Mucosa of rectum (tissue), 2 donors: ENCODE data around the gene SEMA4F.

ENCODE experiments used
- H3K27ac ChIP-seq, 2 donors: one replicate each; pipeline ENCODE4 v1.7.0; 2013; ENCODE audit warnings: inconsistent platforms in 2 of 2, low read depth in 2 of 2, low read length in 2 of 2
- H3K27me3 ChIP-seq, 2 donors: one replicate each; pipeline ENCODE4 v1.7.0; 2013; ENCODE audit warnings: low read length in 2 of 2; ENCODE audit not compliant: control insufficient read depth in 2 of 2, insufficient read depth in 2 of 2
- H3K36me3 ChIP-seq, 2 donors: one replicate each; pipeline ENCODE4 v1.7.0; 2013; ENCODE audit warnings: low read length in 2 of 2; ENCODE audit not compliant: control insufficient read depth in 2 of 2, insufficient read depth in 2 of 2
- H3K4me1 ChIP-seq, 2 donors: one replicate each; pipeline ENCODE4 v1.7.0; 2013; ENCODE audit warnings: low read length in 2 of 2, mild to moderate bottlenecking in 1 of 2; ENCODE audit not compliant: control insufficient read depth in 2 of 2, insufficient read depth in 2 of 2
- H3K4me3 ChIP-seq, 2 donors: one replicate each; pipeline ENCODE4 v1.7.0; 2013; ENCODE audit warnings: low read length in 2 of 2
- H3K9ac ChIP-seq, 2 donors: one replicate each; pipeline ENCODE4 v1.7.0; 2013; ENCODE audit warnings: low read length in 2 of 2, low read depth in 1 of 2, mild to moderate bottlenecking in 1 of 2
- H3K9me3 ChIP-seq, 2 donors: one replicate each; pipeline ENCODE4 v1.7.0; 2013; ENCODE audit warnings: low read length in 2 of 2; ENCODE audit not compliant: control insufficient read depth in 2 of 2
- donor health status: healthy.
- donor health status: Normal muscosa, but diverticular disease.

SEMA4F gene

DNA sequence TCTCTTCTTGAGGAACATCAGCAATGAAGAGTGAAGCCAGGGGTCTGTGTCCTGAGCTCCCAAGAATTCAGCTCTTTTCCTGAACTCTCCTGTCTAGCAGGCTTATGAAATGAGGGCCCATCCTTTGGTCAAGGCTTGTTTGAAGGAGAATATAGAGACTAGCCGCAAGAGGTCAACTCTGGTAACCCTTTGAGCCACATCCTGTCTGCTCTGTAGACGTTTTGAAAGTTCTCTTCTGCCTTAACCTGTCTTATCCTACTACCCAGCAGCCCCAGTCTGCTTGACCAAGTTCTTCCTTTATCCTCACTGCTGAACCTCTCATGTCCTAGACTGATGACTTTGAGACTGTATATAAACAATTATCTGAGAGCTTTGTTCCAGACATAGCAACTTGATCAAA, 5.4 kb downstream of the SEMA4F start:
- H3K36me3 ChIP-seq = peaks cover 0 to 4% of the 10 kb centered on the region in 2 donors
- no peak overlapping the region for H3K27ac ChIP-seq
- H3K4me3 ChIP-seq = no peak overlapping the region
- H3K4me1 ChIP-seq = peaks cover 5 to 7% of the 10 kb centered on the region in 2 donors
- no peaks in the 10 kb centered on the region for H3K9me3 ChIP-seq
- H3K27me3 ChIP-seq = no peaks in the 10 kb centered on the region
- no peak overlapping the region for H3K9ac ChIP-seq

DNA sequence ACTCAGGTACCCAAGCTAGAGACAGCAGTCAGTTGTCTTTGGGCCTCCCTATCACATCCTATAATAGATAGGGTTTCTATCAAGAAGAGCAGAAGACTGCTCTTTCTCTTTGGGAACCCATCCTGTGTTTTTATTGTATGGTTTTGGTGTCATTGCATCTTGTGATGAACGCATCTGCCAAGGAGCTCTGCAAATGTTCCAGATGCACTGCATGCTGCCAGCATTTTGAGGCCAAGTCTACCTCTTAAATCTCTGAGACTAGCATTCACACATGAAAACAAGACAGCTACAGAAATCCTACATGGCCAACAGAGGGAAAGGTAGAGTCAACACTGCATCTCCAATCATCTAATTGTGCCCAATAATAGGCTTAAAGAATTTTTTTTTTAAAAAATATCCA, 14.0 kb downstream of the SEMA4F start:
- Histone ChIP-seq H3K4me3 (no peak overlapping the region), H3K27ac (no peak overlapping the region), H3K27me3 (no peaks in the 10 kb centered on the region), H3K9me3 (no peaks in the 10 kb centered on the region), H3K36me3 (no peaks in the 10 kb centered on the region), H3K4me1 (no peaks in the 10 kb centered on the region), H3K9ac (no peak overlapping the region)

DNA sequence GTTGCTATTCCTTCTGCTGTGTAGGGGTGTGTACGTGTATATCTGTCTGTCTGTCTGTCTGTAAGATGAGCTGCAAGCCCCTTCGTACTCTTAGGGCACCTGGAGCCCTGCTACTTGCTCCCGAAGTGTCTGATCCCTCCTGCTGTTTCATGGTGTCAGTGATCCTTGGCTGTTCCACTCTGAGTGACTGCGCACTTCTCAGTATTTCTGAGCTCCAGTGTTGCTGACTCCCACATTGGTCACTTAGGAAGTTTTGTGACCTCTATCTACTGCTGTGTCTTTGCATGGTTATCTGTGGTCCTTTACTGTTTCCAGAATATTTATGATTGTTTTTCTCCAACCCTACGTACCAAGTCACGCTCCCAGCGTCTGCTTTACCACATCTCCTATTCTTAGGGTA, 16.2 kb downstream of the SEMA4F start:
- Histone ChIP-seq H3K9ac (no peak overlapping the region), H3K4me1 (no peaks in the 10 kb centered on the region), H3K27ac (no peak overlapping the region), H3K4me3 (no peak overlapping the region), H3K36me3 (peaks cover 0 to 4% of the 10 kb centered on the region in 2 donors), H3K27me3 (no peaks in the 10 kb centered on the region), H3K9me3 (no peaks in the 10 kb centered on the region)

DNA sequence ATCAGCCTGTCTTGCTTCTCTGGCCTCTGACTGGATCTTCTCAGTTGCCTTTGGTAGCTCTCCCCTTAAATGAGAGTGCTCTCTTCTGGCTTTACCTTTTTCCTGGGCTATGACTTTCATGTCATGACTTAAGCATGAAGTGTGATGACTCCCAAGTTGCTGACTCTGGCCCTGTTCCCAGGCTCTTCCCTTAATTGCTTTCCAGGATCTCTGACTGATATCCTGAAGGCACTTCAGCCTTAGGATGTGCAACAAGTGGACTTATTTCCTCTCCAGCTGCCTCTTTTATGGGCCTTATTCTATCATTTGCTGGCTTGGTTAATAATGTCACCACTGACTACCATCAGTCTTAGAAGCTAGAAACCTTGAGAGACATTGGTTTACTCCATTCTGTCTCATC, 17.4 kb downstream of the SEMA4F start:
- Histone ChIP-seq H3K4me3 (no peak overlapping the region), H3K27me3 (no peaks in the 10 kb centered on the region), H3K9ac (no peak overlapping the region), H3K27ac (no peak overlapping the region), H3K9me3 (no peaks in the 10 kb centered on the region), H3K4me1 (no peaks in the 10 kb centered on the region), H3K36me3 (peaks cover 7 to 9% of the 10 kb centered on the region in 2 donors)

DNA sequence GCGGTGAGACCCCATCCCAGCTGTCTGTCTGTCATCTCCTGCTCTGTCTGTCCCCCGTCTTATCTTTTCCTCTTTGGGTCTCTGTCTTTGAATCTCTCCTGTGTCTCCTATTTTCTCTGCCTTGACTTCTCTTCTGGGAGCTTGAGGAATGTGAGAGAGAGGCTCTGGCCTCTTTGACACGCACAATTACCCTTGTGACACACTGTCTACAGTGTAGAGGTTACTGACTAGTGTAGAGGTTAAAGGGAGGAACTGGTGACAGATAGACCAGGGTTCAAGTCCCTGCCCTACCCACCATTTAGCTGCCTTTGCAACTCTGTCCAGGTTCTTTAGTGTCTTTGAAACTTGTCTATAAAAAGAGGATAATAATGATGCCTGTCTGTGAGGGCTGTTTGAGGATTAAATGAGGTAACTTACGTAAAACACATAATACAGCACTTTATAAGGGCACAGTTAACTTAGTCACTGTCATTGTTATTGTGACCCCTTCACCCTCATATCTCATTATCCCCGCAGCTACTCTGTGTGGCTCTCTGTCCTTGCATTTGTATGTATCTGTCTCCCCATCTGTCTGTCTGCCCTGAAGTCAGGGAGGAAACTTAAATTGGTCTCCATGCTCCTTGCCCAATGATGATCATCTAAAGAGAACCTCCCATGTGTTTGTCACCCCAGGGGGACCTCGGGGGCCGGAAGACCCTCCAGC, 19.9 kb downstream of the SEMA4F start:
- H3K27me3 ChIP-seq = no peaks in the 10 kb centered on the region
- H3K9me3 ChIP-seq = no peaks in the 10 kb centered on the region
- H3K27ac ChIP-seq = no peak overlapping the region
- H3K9ac ChIP-seq = no peak overlapping the region
- no peaks in the 10 kb centered on the region for H3K4me1 ChIP-seq
- H3K36me3 ChIP-seq = peaks cover 7 to 9% of the 10 kb centered on the region in 2 donors
- no peak overlapping the region for H3K4me3 ChIP-seq

DNA sequence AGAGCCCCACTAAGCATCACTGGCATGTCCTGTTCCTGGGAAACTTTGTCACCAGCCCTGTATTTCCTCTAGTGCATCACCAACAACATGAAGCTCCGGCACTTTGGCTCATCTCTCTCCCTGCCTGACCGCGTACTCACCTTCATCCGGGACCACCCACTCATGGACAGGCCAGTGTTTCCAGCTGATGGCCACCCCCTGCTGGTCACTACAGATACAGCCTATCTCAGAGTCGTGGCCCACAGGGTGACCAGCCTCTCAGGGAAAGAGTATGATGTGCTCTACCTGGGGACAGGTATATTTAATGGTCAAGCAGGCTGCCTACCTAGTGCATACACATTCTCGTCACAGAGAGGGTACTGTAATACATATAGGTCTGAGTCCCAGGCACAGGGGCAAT, 21.0 kb downstream of the SEMA4F start:
- Histone ChIP-seq H3K4me3 (no peak overlapping the region), H3K27me3 (no peaks in the 10 kb centered on the region), H3K36me3 (peaks cover 7 to 9% of the 10 kb centered on the region in 2 donors), H3K9me3 (no peaks in the 10 kb centered on the region), H3K27ac (no peak overlapping the region), H3K9ac (no peak overlapping the region), H3K4me1 (no peaks in the 10 kb centered on the region)

DNA sequence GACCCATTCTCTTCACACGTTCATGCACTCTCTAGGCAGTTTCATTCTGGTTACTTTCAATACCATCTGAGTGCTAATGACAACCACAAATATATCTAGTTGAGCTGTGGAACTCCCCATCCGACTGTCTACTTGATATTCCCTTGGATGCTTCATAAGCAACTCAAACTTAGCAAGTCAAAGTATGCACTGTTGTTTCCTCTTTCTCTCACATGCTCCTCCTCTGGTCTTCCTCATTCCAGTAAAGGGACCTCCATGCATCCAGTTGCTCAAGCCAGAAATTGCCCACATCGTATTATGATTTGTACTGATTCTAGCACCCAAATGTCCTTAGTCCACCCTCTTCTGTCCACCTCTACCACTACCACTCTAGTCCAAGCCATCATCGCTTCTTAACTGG, 22.3 kb downstream of the SEMA4F start:
- no peaks in the 10 kb centered on the region for H3K4me1 ChIP-seq
- no peaks in the 10 kb centered on the region for H3K27me3 ChIP-seq
- no peak overlapping the region for H3K9ac ChIP-seq
- H3K36me3 ChIP-seq = peaks cover 7 to 9% of the 10 kb centered on the region in 2 donors
- H3K27ac ChIP-seq = no peak overlapping the region
- H3K4me3 ChIP-seq = no peak overlapping the region
- H3K9me3 ChIP-seq = no peaks in the 10 kb centered on the region

DNA sequence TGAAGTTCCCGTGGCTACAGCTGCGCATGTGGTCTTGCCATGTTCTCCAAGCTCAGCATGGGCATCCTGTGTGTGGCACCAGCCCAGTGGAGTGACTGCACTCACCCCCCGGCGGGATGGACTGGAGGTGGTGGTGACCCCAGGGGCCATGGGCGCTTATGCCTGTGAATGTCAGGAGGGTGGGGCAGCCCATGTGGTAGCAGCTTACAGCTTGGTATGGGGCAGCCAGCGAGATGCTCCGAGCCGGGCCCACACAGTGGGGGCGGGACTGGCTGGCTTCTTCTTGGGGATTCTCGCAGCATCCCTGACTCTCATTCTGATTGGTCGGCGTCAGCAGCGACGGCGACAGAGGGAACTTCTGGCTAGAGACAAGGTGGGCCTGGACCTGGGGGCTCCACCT, 25.6 kb downstream of the SEMA4F start:
- Histone ChIP-seq H3K4me3 (no peak overlapping the region), H3K36me3 (peaks cover 7 to 9% of the 10 kb centered on the region in 2 donors), H3K9ac (no peak overlapping the region), H3K27me3 (no peaks in the 10 kb centered on the region), H3K4me1 (no peaks in the 10 kb centered on the region), H3K27ac (no peak overlapping the region), H3K9me3 (no peaks in the 10 kb centered on the region)

DNA sequence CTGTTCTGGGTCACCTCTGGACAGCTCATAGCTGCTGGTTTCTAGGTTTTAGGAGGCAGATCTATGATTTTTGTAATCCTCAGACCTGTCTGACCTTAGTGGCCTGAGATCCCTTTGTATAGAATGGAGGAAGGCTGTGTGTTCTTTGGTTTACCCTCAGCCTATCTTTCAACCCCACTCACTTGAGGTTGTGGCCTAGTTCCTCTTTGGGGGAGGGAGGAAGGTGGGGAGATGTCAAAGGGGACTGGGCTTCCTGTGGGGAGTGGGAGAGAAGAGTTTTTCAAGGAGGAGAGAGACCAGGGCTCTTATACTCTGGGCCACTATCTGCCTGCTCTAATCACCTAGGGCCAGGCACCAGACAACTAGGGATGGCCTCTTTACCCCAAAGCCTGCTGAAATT, 28.5 kb downstream of the SEMA4F start:
- Histone ChIP-seq H3K9ac (no peak overlapping the region), H3K4me3 (no peak overlapping the region), H3K27ac (no peak overlapping the region), H3K36me3 (no peaks in the 10 kb centered on the region), H3K4me1 (no peaks in the 10 kb centered on the region), H3K27me3 (no peaks in the 10 kb centered on the region), H3K9me3 (no peaks in the 10 kb centered on the region)

DNA sequence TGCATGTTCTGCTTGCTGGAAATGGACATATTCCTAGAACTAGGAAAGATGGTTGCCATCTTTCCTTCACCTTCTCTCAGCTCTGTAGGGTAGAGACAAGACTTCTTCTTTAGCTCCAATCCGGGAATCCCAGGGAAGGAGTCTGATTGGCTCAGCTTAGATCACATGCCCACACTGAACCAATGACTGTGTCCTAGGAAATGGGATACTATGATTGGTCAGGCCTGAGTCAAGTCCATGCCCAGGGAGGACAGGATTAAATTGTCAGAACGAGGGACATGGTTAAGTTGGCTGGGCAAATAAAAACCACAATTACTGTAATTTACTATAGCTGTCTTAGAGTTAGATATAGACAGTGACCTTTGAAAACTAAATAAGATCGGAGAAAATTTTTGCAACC, 31.4 kb downstream of the SEMA4F start:
- Histone ChIP-seq H3K27me3 (no peaks in the 10 kb centered on the region), H3K27ac (no peak overlapping the region), H3K9ac (no peak overlapping the region), H3K4me3 (no peak overlapping the region), H3K9me3 (no peaks in the 10 kb centered on the region), H3K36me3 (no peaks in the 10 kb centered on the region), H3K4me1 (no peaks in the 10 kb centered on the region)

DNA sequence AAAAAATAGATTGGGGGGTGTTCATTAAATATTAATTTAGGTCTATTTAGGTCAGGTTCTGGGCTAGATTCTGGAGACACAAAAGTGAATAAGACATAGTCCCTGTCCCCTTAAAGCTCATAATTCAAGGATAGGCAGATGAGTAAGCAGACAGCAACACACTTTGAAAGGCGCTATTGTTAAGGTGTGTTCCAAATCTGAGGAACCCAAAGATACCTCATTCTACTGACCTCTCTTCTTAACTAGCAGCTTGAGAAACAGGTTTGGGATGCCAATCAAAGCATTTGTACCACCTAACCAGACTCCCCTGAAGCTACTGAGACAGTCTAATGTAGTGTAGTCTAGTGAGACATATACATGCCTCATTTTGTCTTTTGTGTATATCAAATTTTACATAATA, 34.8 kb downstream of the SEMA4F start:
- Histone ChIP-seq H3K9ac (no peak overlapping the region), H3K27ac (no peak overlapping the region), H3K36me3 (no peaks in the 10 kb centered on the region), H3K9me3 (no peaks in the 10 kb centered on the region), H3K4me3 (no peak overlapping the region), H3K27me3 (no peaks in the 10 kb centered on the region), H3K4me1 (peaks cover 10 to 23% of the 10 kb centered on the region in 2 donors)
